Stimulated activated CD4-positive, alpha-beta T cell treated with anti-CD3 and anti-CD28 coated beads, Interleukin-2, amount 100 ng/mL, for 4 hours (primary cell): Measurements from ENCODE around the gene FHL3.

Experiments
- DNase-seq: peaks from one replicate; pipeline ENCODE4 v3.0.0-alpha.2; 2020; ENCODE audit warnings: low read depth

FHL3 gene, protein sequence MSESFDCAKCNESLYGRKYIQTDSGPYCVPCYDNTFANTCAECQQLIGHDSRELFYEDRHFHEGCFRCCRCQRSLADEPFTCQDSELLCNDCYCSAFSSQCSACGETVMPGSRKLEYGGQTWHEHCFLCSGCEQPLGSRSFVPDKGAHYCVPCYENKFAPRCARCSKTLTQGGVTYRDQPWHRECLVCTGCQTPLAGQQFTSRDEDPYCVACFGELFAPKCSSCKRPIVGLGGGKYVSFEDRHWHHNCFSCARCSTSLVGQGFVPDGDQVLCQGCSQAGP

DNA sequence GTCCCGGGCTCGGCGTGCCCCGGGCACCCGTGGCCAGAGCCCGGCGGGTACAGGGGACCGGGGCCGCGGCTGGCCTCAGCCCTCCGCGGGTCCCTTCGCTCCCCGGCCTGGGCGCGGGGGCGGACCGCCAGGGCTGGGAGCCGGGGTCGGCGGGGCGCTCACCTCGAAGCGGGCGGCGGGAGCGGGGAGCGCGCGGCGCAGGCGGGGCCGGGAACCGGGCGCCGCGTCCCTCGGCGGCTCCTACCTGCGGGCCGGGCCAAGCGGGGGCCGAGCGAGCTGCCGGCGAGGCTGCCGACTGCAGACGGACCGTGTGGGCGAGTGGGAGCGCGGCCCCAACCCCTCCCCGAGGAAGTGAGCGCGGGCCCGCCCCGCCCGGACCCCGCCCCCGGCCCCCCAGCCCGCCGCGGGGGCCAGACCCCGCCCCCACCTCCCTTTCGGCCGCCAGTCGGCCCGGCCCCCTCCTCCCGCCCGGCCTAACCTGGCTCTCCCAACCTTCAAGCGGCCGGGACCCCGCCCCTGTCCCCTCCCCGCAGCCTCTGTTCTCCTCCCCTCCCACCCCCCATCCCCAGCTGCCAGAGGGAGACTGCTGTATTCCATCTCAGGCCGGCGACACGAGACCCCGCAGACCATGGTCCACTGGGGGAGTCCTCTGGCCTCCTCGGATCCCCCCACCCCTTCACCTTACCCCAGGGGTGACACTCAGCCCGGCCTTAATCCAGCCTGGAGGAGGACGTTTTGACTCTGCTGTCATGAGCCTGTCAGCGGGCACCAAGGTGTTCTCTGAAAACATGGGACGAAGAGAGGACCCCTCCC, at the start of gene FHL3:
Gene FHL3 (minus strand): TSS at position 320 of the 813 bp plus-strand sequence. CDS start 6,102 bp downstream, outside the sequence.
- DNase-seq = peak; percentile 37

DNA sequence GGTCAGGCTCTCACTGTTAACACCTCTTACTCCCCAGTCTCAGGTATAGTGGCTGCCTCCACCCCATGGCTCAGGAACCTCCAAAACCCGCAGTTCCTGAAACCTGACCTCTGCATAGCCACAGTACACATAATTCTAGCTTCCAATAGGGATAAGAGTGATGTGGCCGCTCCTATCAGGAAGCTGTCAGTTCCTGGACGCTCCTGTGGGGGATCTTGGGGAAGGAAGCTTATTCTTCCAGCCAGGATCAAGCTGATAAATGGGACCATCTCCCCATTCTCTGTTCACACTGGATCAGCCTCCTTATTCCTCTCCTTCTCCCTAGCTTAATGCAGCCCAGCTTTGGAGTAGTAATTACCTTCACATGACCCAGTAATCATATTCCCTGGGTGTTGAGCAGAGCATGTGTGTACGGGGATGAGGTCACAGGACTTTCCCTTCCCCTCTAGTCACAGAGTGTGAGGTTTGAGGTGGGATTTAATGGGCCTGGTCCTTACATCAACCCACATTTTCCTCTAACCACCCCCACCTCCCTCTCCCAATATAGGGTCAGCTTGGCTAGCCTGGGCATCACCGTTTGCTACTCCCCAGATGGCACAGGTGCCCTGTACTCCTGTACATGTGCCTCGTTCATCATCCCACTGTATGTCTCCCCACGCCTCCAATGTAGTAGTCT, 48.2 kb upstream of the FHL3 start:
- no peak for DNase-seq

DNA sequence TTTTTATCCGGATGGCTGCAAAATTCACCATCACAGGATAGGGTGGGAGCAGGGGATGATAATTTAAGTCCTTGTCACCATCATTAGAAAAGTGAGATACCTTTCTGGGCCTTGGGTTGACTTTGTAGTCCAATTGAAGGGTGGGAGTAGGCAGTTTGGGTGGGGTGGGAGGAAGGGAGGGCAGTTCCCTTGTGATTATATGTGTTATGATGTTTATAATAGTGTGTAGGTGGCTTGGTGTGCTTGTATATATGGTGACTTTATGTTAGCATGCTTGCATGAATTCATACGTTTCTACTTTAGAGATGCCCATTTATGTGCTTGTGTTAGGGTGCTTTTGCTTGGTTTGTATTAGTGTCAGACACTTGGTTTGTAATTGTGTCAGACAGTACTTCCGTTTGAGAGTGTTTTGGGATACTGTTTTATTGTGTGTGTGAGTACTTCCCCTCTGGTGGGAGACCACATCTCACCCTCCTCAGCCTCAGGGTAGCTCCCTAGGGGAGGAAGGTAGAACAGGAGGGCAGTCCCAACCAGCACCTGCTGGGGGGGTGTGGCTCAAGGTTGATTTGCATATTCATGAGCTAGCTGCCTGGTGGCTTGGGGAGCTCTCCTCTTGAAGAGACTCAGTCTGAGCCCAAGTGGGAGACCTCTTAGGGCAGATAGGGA, 47.6 kb upstream of the FHL3 start:
- no peak for DNase-seq

DNA sequence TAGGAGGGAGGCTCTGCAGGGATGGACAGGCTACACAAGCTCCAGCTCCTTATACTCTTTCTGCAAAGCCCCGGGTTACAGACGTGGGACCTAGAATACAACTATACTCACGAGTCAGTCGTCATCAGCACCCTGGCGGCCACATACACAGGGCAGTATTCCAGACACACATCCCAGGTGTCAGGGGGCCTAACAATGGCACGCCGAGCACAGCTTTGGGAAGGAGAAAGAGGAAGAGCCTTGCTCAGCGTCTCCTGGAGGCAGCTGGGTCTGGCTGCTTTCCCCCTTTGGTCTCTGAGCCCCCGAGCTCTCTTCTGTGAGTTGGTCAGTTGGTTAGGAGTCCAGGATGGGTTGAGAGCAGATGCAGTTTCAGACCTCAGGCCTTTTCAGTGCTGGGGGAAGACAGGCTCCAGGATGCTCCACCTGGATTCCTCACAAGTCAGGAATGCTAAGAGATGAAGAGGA, 45.8 kb upstream of the FHL3 start:
- no peak for DNase-seq

DNA sequence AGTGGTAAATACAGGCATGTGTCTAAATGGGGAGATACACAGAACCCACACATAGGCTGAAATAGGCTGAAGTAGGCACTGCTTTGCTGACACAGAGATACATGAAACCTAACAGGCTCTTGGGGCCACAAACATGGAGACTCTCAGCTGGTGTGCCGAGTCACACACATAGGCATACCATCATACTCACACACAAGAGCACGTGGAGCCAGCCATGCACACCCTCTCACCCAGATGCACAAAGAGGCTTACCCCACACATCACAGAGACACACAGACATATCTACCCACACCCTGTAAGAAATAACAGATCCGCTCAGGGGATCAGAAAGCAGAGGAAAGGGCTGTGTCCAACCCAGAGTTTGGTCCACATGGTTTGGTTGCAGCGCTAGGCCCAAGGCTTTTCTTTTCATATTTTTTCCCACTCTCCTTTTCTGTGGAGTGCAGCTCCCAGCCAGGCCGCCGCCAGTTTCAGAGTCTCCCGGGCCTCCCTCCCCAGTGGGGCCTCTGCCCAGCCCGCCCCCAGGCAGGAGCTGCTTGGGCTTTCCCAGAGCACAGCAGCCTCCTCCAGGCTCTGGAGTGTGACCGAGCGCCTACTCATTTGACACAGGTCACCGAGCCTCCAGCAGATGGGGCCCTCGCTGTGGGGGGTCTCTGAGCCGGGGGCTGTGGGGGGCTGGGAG, 45.2 kb upstream of the FHL3 start:
- DNase-seq = no peak

DNA sequence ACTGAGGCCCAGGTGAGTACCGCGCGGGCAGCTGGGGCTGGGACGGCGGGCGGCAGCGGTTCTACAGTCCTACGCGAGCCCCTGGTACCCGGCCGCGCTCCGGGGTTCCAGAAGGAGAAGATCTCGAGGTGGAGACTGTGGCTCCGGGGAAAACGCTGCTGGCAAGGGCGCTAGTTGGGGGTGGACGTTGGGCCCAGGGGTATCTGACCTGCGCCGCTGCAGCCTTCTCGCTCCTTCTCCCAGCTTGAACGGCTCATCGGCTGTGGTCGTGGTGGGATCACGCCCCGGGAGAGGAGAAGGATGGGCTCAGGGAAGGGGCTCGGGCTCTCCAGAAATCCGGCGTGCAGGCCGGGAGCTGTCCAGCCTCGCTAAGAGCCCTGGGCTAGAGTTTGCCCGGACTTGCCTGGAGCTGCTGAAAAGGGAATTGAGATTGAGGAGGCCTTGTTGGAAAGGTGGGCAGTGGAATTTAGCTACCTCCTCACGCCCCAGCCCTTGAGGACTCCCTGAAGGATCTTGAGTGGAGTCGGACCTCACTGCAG, 42.4 kb upstream of the FHL3 start:
- DNase-seq = no peak

DNA sequence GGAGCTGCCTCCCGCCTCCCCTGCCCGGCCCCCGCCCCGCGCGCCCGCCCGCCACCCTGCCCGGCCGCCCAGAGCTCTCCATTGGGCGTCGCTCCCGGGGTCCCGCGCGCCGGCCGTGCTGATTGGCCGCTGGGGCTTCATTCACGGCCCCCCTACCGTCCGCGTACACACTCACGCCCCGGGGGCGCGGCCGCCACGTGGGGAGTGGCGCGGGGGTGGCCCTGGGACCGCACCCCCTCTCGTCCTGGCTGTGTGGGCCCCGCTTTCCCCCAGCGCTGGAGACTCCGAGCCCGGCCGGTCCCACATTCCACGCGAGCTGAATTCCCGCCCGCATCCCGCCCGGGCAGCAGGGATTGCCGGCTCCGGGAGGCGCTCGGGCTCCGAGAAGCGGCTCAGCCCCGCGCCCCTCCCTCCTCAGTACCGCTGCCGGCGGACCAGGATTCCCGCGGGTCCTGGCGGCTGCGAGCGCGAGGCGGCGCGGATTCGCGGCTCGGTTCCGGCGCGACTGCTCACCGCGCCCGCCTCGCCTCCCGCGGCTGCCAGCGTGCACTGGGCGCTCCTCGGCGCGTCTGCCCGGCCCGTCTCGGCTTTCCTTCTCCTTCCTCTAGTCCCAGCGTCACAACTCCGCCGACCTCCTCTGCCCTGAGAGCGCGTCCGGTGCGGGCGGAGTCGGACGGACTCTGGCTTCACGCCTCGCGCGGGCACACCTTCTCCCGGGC, 41.7 kb upstream of the FHL3 start:
- DNase-seq = peak; percentile 71

DNA sequence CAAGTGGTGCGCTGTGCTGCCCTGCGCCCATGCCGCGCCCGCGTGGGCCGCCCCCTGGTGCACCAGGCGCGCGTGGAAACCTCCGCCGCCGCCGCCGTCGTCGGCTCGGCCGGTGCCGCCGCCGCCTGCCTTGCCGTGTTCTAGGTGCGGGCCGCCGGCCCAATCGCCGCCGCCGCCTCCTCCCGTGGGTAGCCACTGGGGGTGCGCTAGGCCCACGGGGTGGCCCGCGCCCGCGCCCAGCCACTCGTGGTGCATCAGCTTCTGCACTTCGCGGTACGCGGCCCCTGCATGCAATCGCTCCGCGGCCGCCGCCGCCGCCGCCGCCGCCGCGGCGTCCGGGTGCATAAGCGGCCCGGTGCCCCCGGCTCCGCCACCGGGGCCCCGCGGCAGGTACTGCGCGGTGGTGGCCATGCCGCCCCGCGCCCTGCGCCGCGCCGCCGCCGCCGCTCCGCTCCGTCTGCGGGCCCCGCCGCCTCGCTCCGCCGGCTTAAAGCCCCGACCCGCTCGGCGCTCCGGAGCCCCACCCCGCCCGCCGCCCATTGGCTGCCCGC, 41.1 kb upstream of the FHL3 start, which contains the start of gene POU3F1:
Gene POU3F1 (minus strand): TSS at position 461 of the 551 bp plus-strand sequence. CDS start 50 bp downstream, at position 411.
- no peak for DNase-seq

DNA sequence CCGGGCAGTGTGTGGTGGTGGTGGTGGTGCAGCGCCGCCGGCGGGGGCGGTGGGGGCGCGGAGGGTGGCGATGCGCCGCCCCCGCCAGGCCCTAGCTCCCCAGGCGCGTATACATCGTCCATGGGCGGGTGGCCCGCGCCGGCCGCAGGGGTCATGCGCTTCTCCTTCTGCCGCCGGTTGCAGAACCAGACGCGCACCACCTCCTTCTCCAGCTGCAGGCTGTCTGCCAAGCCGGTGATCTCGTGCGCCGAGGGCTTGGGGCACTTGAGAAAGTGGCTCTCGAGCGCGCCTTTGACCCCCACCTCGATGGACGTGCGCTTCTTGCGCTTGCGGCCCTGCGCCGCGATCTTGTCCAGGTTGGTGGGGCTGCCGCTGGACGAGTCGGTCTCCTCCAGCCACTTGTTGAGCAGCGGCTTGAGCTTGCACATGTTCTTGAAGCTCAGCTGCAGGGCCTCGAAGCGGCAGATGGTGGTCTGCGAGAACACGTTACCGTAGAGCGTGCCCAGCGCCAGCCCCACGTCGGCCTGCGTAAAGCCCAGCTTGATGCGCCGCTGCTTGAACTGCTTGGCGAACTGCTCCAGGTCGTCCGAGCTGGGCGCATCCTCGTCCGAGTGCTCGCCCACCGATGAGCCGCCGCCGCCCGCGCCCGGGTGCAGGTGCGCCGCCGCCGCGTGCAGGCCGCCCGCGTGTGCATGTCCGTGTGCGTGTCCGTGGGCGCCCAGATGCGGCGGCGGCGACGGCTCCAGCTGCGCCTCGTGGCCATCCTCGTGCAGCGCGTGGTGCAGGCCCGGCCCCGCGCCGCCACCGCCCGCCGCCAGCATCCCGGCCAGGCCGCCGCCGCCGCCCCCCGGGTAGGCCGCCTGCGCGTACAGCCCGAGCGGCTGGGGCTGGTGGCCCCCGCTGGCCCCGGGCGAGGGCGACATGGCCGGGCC, 40.4 kb upstream of the FHL3 start:
- DNase-seq = no peak

DNA sequence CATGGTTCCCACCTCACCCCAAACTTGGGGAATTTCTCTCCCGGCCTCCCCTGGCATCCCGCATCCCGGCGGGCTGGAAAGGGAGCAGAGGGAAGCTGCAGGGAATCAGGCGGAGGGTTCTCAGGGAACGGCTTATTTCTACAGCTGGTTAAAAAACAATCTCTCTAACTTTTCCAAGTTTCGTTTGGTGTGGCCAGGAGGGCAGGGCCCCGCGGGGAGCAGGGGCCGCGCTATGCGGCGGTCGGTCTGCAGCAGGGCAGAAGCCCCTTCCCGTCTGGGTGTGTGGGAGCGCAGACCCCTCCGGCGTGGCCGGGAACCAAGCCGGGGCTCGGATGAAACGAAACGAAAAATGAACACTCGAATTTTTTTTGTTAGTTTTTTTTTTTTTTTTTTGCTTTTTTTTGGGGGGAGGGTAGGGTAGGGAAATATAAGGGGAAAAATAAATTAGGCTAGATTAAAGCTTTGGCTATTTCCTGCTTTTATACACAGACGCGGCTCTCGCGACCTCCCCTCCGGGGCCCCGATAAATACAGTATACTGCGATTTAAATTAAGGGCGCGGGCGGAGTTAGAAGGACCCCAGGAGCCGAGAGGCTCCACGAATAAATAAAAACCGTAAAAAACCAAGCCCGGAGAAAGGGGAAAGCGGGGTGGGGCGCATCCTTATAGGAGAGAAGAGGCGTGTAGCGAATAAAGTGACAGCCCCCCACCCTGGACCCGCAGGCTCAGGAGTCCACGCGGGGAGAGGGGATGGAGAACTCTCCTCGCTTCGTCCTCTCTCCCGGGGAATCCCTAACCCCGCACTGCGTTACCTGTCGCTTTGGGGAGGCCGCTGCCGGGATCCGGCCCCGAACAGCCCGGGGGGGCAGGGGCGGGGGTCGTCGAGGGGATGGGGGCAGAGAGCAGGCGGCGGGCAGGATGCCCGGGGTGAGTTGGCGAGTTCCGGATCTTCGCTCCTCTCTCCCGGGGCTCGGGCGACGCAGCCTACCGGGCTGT, 39.2 kb upstream of the FHL3 start:
- no peak for DNase-seq

DNA sequence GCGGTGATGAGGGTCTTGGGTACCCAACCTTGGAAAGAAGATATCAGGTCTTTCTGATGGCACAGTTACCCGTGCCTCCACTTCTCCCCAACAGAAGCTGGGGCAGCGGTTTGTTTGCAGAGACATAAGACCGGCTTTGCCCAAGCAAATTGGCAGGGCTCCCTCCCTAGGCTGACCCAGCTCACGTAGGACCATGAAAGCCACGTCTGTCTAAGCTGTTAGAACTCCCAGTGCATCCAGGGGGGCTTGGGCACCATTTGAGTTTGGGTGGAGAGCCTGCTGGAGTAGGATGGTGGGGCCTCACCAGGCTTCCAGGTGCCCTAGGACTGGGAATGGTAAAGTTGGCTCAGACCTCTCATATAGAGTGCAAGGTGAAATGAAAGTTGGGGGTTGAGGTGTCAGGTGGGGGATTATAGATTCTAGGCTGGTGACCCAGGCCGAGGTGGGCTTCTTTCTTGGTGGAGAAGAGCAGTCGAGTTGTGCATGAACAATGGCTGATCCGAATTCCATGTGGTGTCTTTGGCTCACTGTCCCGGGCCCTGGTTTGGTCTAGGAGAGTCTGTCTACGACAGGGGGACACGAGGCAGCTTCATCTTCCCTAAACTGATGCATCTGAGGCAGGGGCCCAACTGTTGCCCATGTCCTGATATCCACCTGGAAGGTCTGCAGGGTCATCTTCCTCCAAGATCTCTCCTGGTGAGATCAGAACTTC, 37.9 kb upstream of the FHL3 start:
- DNase-seq = no peak

DNA sequence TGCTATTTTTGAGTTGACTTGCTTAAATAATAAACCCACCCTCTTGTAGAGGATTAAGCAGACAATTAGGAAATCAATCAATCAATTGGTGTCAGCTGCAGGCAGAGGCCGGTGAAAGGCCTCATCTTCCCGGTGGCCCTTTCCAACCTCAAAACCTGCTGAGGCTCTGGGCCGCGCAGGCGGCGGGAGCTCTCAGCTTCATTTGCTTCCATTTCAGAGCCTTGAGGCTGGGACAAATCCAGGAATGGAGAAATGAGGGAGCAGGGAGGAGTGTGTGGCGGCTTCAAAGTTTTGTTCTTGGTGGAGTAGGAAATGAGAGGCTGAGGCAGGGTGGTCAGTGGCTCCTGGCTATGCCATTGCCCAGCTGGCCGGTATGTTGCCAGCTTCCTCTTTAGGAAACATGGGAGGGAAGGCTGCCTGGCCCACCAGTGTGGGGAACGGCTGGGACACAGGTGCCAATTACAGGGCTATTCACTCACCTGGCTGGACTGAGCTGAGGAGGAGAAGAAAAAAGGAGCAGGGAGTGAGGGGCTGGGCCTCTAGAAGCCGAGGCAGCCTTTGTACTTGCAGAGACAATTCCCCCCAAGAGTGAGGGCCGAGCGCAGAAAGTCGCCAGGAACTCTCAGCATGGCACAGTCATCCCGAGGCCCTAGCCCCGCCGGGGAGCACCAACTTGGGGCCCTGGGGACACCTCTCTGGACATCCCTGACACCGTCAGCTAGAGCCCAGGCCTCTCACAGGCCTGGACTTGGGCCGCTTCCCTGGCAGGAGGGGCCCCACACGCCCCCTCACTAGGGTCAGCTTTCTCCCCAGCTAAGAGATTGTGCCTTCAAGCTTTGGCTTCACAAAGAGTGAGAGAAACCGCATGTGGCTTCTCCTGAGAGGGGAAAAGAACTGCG, 36.9 kb upstream of the FHL3 start:
- no peak for DNase-seq

DNA sequence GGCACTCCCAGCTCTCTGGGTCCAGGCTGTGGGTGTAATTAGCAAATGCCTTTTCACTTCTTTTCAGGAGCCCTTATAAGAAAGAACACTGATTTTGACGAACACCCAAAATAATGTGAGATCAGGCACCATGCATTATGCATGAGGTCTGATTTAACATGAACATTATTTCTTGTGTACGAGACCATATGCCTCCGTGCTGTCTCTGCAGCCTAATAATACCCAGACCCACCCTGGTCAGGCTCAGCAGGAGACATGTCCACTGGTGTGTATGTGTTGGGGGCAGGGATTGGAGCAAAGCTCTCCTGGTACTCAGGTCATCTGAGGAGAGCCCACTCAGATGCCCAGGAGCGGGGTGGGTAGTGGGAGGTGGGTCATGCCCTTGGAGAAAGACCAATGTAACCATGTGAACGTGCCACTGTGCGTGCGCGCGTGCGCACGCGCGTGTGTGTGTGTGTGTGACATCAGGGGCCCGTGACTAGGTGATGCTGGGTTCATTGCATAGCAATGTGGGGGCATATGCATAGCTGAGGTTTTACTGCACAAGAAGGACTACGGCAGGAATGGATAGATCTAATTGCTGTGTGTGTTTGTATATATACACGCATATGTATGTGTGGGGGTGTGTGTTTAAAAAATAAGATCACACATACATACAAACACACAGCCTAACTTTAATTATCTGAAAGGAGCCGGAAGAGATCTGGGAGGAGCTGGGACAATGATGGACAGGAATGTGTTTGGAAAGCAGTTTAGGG, 34.2 kb upstream of the FHL3 start:
- DNase-seq = no peak

DNA sequence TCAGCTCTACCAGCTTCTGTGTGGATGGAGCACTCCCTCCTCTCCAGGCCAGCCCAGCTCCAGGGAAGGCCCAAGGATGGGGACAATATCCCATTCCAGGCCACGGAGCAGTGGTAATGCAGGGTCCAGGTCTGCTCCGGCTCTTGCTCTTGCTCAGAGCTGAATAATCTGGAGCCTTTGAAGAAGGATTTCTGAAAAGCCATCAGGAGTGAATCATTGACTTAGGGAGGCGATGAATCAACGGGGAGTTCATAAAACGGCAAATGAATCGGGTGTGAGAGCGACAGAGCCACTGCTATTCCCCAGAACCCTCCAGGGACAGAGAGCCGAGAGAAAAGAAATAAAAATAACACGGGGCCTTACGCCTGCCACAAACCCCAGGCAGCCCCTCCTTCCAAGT, 33.5 kb upstream of the FHL3 start:
- no peak for DNase-seq

DNA sequence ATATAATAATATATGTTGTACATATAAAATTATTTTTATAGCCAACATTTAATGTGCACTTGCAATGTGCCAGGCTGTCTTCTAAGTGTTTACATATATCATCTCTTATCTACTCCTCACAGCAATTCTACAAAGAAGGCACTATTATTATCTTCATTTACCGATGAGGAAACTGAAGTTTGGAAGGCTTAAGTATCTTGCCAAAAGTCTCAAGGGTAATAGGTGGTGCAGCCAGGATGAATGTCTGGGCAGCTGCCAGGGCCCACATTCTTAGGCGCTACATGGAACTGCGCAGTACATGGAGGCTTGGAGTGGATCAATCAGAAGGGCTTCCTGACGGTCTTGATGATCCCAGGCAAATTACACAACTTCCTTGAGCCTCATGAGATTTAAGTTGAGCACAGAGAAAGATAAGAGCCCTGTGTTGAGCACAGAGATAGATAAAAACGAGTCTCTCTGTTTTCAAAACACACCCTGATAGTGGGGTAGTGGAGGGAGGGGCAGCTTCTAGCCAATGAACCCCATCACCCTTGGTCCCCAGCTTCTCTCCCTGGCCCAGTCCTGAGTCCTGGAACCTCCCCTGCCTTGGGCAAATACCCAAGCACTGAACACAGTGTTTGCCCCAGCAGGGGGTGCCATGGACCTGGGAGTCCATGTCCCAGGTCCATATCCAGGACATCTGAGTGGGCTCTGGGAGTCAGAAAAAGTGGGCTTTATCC, 32.1 kb upstream of the FHL3 start:
- DNase-seq = no peak
